HepG2 (cell line): ENCODE results near the gene POFUT2. TPM values are rescaled to one million over a fixed set of nuclear protein-coding genes. Genes with fewer than 3 reads are reported as not detected.

Experiments
- ATAC-seq: fragments of 200-7000 bp; cut with Tn5 transposase; 3 replicates; pipeline ENCODE4 v1.9.1; 2020; ENCODE audit warnings: mild to moderate bottlenecking, moderate library complexity
- BruUV-seq: library from RNA; stranded (reverse); fragments of 400-500 nt; replicated peaks from 2 replicates; lab custom pipeline; 2021; lab: Mats Ljungman, UMichigan
- CTCF ChIA-PET: fragments of 300-600 bp; formaldehyde crosslinking; extraction: SDS; loops from one replicate; lab custom pipeline; 2021; ENCODE audit warnings: low total read pairs, inconsistent platforms, low intra/inter-chr PET ratio; lab: Yijun Ruan, JAX
- POLR2A ChIA-PET: fragments of 350-600 bp; sonication (Branson Sonifier 250); formaldehyde crosslinking; loops from one replicate; lab custom pipeline; 2020; ENCODE audit warnings: antibody characterized with exemption, inconsistent platforms; lab: Yijun Ruan, JAX
- DNase-seq: peaks from one replicate; pipeline ENCODE4 v3.0.0-alpha.2; 2015; ENCODE audit warnings: low spot score
- FAIRE-seq: peaks from 3 replicates; lab custom pipeline; 2011; peaks lifted over from hg19 to GRCh38; lab: Jason Lieb, UNC
- H2AFZ ChIP-seq: one replicate; pipeline ENCODE4 v1.6.1; 2011; ENCODE audit warnings: low read length, inconsistent platforms
- H3K27ac ChIP-seq: fragments of 300-600 bp; 3 replicates; pipeline ENCODE4 v1.8.0; 2011; ENCODE audit warnings: mixed run types, mild to moderate bottlenecking, mixed read lengths, low read length, inconsistent platforms; ENCODE audit not compliant: insufficient read depth; ENCODE audit errors: extremely low read length
- H3K27me3 ChIP-seq, 2 experiments: fragments of 200-600 bp in 1 of 2; 2 replicates in 1 of 2; 3 replicates in 1 of 2; pipeline versions ENCODE4 v1.6.0 to v1.8.0; 2011; ENCODE audit warnings: low read length in 2 of 2, mild to moderate bottlenecking in 2 of 2, moderate library complexity in 2 of 2, inconsistent platforms in 1 of 2; ENCODE audit not compliant: insufficient read depth in 2 of 2, control insufficient read depth in 1 of 2
- H3K36me3 ChIP-seq, 2 experiments: fragments of 200-600 bp in 1 of 2; replicated peaks in 1 of 2; 2 replicates in 1 of 2; 3 replicates in 1 of 2; pipeline versions ENCODE4 v1.5.1 to v1.8.0; 2011; ENCODE audit warnings: low read length in 2 of 2, inconsistent platforms in 1 of 2; ENCODE audit not compliant: insufficient read depth in 2 of 2, control insufficient read depth in 1 of 2
- H3K4me1 ChIP-seq: 2 replicates; pipeline ENCODE4 v1.5.1; 2012; ENCODE audit warnings: low read length, inconsistent platforms; ENCODE audit not compliant: insufficient read depth
- H3K4me2 ChIP-seq: 2 replicates; pipeline ENCODE4 v1.6.0; 2011; ENCODE audit warnings: low read depth, low read length, inconsistent platforms
- H3K4me3 ChIP-seq, 3 experiments: fragments of 200-600 bp in 1 of 3; sonication (generic), shearing (Covaris generic) in 1 of 3; replicated peaks in 1 of 3; 2 replicates each; pipeline ENCODE4 v1.5.1; 2011 to 2016; ENCODE audit warnings: low read length in 3 of 3, inconsistent platforms in 2 of 3, low read depth in 2 of 3, mild to moderate bottlenecking in 2 of 3, control low read depth in 1 of 3, mixed read lengths in 1 of 3; ENCODE audit not compliant: insufficient read depth in 1 of 3
- H3K79me2 ChIP-seq: one replicate; pipeline ENCODE4 v1.6.1; 2011; ENCODE audit warnings: low read length, inconsistent platforms; ENCODE audit not compliant: insufficient read depth
- H3K9ac ChIP-seq: 2 replicates; pipeline ENCODE4 v1.6.0; 2011; ENCODE audit warnings: mild to moderate bottlenecking, low read depth, low read length, inconsistent platforms; ENCODE audit not compliant: insufficient read depth
- H3K9me3 ChIP-seq: 2 replicates; pipeline ENCODE4 v1.5.1; 2012; ENCODE audit warnings: mild to moderate bottlenecking, low read length
- H4K20me1 ChIP-seq: 2 replicates; pipeline ENCODE4 v1.6.0; 2011; ENCODE audit warnings: inconsistent platforms, mild to moderate bottlenecking, low read length, moderate library complexity; ENCODE audit not compliant: insufficient read depth
- AGO2 ChIP-seq: fragments of 200-400 bp; formaldehyde crosslinking; optimal IDR thresholded peaks from 2 replicates; pipeline ENCODE3; 2017; ENCODE audit warnings: mild to moderate bottlenecking, low read depth, low read length, moderate library complexity
- HOMEZ ChIP-seq: IDR thresholded peaks from 2 replicates; pipeline ENCODE4 v1.6.1; 2016; ENCODE audit warnings: low read depth
- HOXA9 ChIP-seq: sonication (generic); formaldehyde crosslinking; IDR thresholded peaks from 2 replicates; pipeline ENCODE4 v1.8.1; 2022; ENCODE audit warnings: missing genetic modification reagents, mild to moderate bottlenecking, moderate library complexity, borderline replicate concordance
- IKZF1 ChIP-seq: fragments of 450-650 bp; IDR thresholded peaks from 2 replicates; pipeline ENCODE4 v1.7.1; 2016
- ZBTB3 ChIP-seq: sonication (generic); formaldehyde crosslinking; IDR thresholded peaks from 2 replicates; pipeline ENCODE4 v1.4.0; 2020; ENCODE audit warnings: low read depth, mild to moderate bottlenecking, moderate library complexity, missing genetic modification reagents, borderline replicate concordance
- ZNF543 ChIP-seq: sonication (generic); formaldehyde crosslinking; IDR thresholded peaks from 2 replicates; pipeline ENCODE4 v1.4.0; 2020; ENCODE audit warnings: mild to moderate bottlenecking, missing genetic modification reagents
- ZNF563 ChIP-seq: sonication (generic); formaldehyde crosslinking; IDR thresholded peaks from 2 replicates; pipeline ENCODE4 v1.8.0; 2022; ENCODE audit warnings: mild to moderate bottlenecking, moderate library complexity, missing genetic modification reagents
- ZNF574 ChIP-seq: sonication (generic); formaldehyde crosslinking; IDR thresholded peaks from 2 replicates; pipeline ENCODE4 v1.4.0; 2020; ENCODE audit warnings: missing genetic modification reagents
- ZNF775 ChIP-seq: sonication (generic); formaldehyde crosslinking; IDR thresholded peaks from 2 replicates; pipeline ENCODE4 v1.4.0; 2020; ENCODE audit warnings: missing genetic modification reagents, mild to moderate bottlenecking, moderate library complexity, borderline replicate concordance
- WGBS: methylation state at CpG from one replicate; pipeline ENCODE4 v1.1.6; 2017; ENCODE audit warnings: low lambda C conversion rate; 5-methylcytosine and 5-hydroxymethylcytosine counted together
- in situ Hi-C: cut with HindIII; loops from 2 replicates; pipeline ENCODE4 v1.10.0; 2017; ENCODE audit warnings: low pct_unique_long_range_greater_than_20kb; ENCODE audit not compliant: extremely low pct_ligation_motif_present
- intact Hi-C: fragments of 100-400 bp; cut with micrococcal nuclease; formaldehyde crosslinking; loops from one replicate; pipeline ENCODE4 v1.10.0; 2022; ENCODE audit not compliant: unreplicated experiment
- polyA plus RNA-seq, 8 experiments: library from polyadenylated mRNA; depleted of rRNA in 3 of 8; stranded (reverse) in 7 of 8; unstranded in 1 of 8; fragments of >200 nt; fragmentation: Illumina TruSeq in 4 of 8; extraction: Trizol in 4 of 8; gene quantifications; 2 replicates each; pipeline versions ENCODE4 v1.2.1 to v1.2.3, GENCODE V29; 2011 to 2016; ENCODE audit warnings: low read depth in 4 of 8, missing spikeins in 1 of 8, mixed read lengths in 1 of 8; ENCODE audit not compliant: insufficient read depth in 1 of 8
- total RNA-seq, 5 experiments: library from RNA; depleted of rRNA; stranded (reverse); fragments of >200 nt; fragmentation: Illumina TruSeq; extraction: Trizol; gene quantifications; 2 replicates each; pipeline ENCODE4 v1.2.3, GENCODE V29; 2016; ENCODE audit warnings: low read depth in 1 of 5

The POFUT2 gene
- total and polyA plus RNA-seq, 2 of the 13 experiments (the other 11 are each of a cell fraction or from before 2014, with no cell fraction given): 22.8 to 24.0 TPM

GRCh38 chr21:45303751-45304475 lies 16.2 kb upstream of the POFUT2 start:
- Histone ChIP-seq H3K4me3 (no peak overlapping the region), H3K9me3 (no peaks in the 10 kb centered on the region), H3K36me3 (no peaks in the 10 kb centered on the region), H3K27ac (no peak overlapping the region), H3K4me1 (peaks cover 42% of the 10 kb centered on the region), H3K27me3 (no peaks in the 10 kb centered on the region), H3K79me2 (no peaks in the 10 kb centered on the region), H3K4me2 (no peak overlapping the region), H3K9ac (no peak overlapping the region), H4K20me1 (no peaks in the 10 kb centered on the region), H2AFZ (no peak overlapping the region)
- ATAC-seq (no peak), DNase-seq (no peak), FAIRE-seq (no peak)
- CTCF ChIA-PET: no interaction called here
- BruUV-seq: no TSS peak
- POLR2A ChIA-PET: no interaction called here
- 88% methylated on average over 12 of the region's 19 CpGs for WGBS
- in situ Hi-C loops: no loop called here
- peak; percentile 22 for TF ChIP-seq AGO2
- TF ChIP-seq ZNF775 (CRISPR knock-in tag): no peak
- 0 out of 2 replicates have a peak, but pooled peaks have one; percentile 14 for TF ChIP-seq ZNF574 (CRISPR knock-in tag)
- intact Hi-C loops: no loop called here

- H3K36me3 ChIP-seq: no peaks in the 10 kb centered on the region
- CTCF ChIA-PET: no interaction called here
- no peak overlapping the region for H3K4me3 ChIP-seq
- POLR2A ChIA-PET: no interaction called here
- ATAC-seq (no peak), DNase-seq (no peak), FAIRE-seq (no peak)
- no peaks in the 10 kb centered on the region for H3K79me2 ChIP-seq
- H3K27ac ChIP-seq: no peak overlapping the region
- no peak overlapping the region for H3K4me2 ChIP-seq
- BruUV-seq: no TSS peak
- H3K4me1 ChIP-seq: peaks cover 43% of the 10 kb centered on the region
- in situ Hi-C loops: no loop called here
- H3K27me3 ChIP-seq: no peaks in the 10 kb centered on the region
- no peak overlapping the region for H3K9ac ChIP-seq
- no peak overlapping the region for H2AFZ ChIP-seq
- H4K20me1 ChIP-seq: no peaks in the 10 kb centered on the region
- no peaks in the 10 kb centered on the region for H3K9me3 ChIP-seq
- 96% methylated on average over 15 of the region's 21 CpGs for WGBS
- intact Hi-C loops: no loop called here
- TF ChIP-seq HOXA9 (CRISPR knock-in tag): no peak
- TF ChIP-seq IKZF1: no peak
- TF ChIP-seq ZBTB3 (CRISPR knock-in tag): no peak
- TF ChIP-seq HOMEZ (CRISPR knock-in tag): no peak
- TF ChIP-seq ZNF543: no peak
- TF ChIP-seq ZNF563: no peak
Observed at GRCh38 chr21:45303091-45303615, 15.5 kb upstream of the POFUT2 start.
